K562 (cell line): ENCODE results near the gene RPS8. TPM values are rescaled to one million over a fixed set of nuclear protein-coding genes. Genes with fewer than 3 reads are reported as not detected.

Experiments
- ATAC-seq: fragments of 200-7000 bp; cut with Tn5 transposase; 3 replicates; pipeline ENCODE4 v1.9.1; 2020; ENCODE audit warnings: moderate library complexity
- BruUV-seq: library from RNA; stranded (reverse); fragments of 400-500 nt; replicated peaks from 2 replicates; lab custom pipeline; 2021; lab: Mats Ljungman, UMichigan
- CTCF ChIA-PET: fragments of 300-600 bp; formaldehyde crosslinking; extraction: SDS; loops from one replicate; lab custom pipeline; 2021; ENCODE audit warnings: low intra/inter-chr PET ratio; lab: Yijun Ruan, JAX
- POLR2A ChIA-PET: fragments of 300-600, 350-650 bp; sonication (Branson Sonifier 250); formaldehyde crosslinking; extraction: SDS; loops from one replicate; lab custom pipeline; 2021; ENCODE audit warnings: antibody characterized with exemption, inconsistent platforms; lab: Yijun Ruan, JAX
- DNase-seq, 4 experiments: peaks; one replicate each; pipeline versions ENCODE4 v3.0.0 to v3.0.0-alpha.2; 2011 to 2018; ENCODE audit warnings: low spot score in 3 of 4, mixed read lengths in 3 of 4; ENCODE audit errors: extremely low read depth in 1 of 4
- FAIRE-seq: peaks from 2 replicates; lab custom pipeline; 2011; peaks lifted over from hg19 to GRCh38; lab: Jason Lieb, UNC
- H2AFZ ChIP-seq: 2 replicates; pipeline ENCODE4 v1.6.0; 2011; ENCODE audit warnings: low read depth, low read length, control low read depth, inconsistent platforms
- H3K27ac ChIP-seq: fragments of 200-600 bp; 3 replicates; pipeline ENCODE4 v1.8.0; 2011; ENCODE audit warnings: low read depth, mild to moderate bottlenecking, control low read depth, inconsistent platforms, low read length, moderate library complexity, mixed read lengths; ENCODE audit errors: extremely low read depth
- H3K27me3 ChIP-seq, 2 experiments: fragments of 300-600 bp in 1 of 2; 2 replicates in 1 of 2; 3 replicates in 1 of 2; pipeline versions ENCODE4 v1.6.0 to v1.8.0; 2011; ENCODE audit warnings: inconsistent platforms in 2 of 2, low read length in 2 of 2, mild to moderate bottlenecking in 1 of 2, mixed read lengths in 1 of 2, moderate library complexity in 1 of 2; ENCODE audit not compliant: control insufficient read depth in 2 of 2, insufficient read depth in 2 of 2
- H3K36me3 ChIP-seq: fragments of 300-600 bp; 3 replicates; pipeline ENCODE4 v1.8.0; 2011; ENCODE audit warnings: mild to moderate bottlenecking, low read length, inconsistent platforms; ENCODE audit not compliant: control insufficient read depth, insufficient read depth
- H3K4me1 ChIP-seq, 2 experiments: fragments of 200-600 bp in 1 of 2; replicated peaks in 1 of 2; 2 replicates in 1 of 2; 3 replicates in 1 of 2; pipeline versions ENCODE4 v1.5.1 to v1.8.0; 2011; ENCODE audit warnings: inconsistent platforms in 2 of 2, low read length in 2 of 2, mild to moderate bottlenecking in 1 of 2, mixed read lengths in 1 of 2, moderate library complexity in 1 of 2; ENCODE audit not compliant: control insufficient read depth in 2 of 2, insufficient read depth in 2 of 2
- H3K4me2 ChIP-seq: 2 replicates; pipeline ENCODE4 v1.6.1; 2011; ENCODE audit warnings: low read length, control low read depth, inconsistent platforms, mixed read lengths; ENCODE audit not compliant: insufficient read depth
- H3K4me3 ChIP-seq: fragments of 200-600 bp; sonication (generic), shearing (Covaris generic); 2 replicates; pipeline ENCODE4 v1.5.1; 2016; ENCODE audit warnings: control low read depth, inconsistent platforms
- H3K79me2 ChIP-seq: fragments of 200-600 bp; 3 replicates; pipeline ENCODE4 v1.8.0; 2011; ENCODE audit warnings: low read length, inconsistent platforms; ENCODE audit not compliant: control insufficient read depth, insufficient read depth
- H3K9ac ChIP-seq, 2 experiments: 2 replicates each; pipeline versions ENCODE4 v1.6.0 to v1.6.1; 2011; ENCODE audit warnings: low read depth in 2 of 2, low read length in 2 of 2, control low read depth in 1 of 2, inconsistent platforms in 1 of 2, mild to moderate bottlenecking in 1 of 2, mixed read lengths in 1 of 2; ENCODE audit not compliant: insufficient read depth in 1 of 2
- H3K9me1 ChIP-seq: one replicate; pipeline ENCODE4 v1.6.0; 2011; ENCODE audit warnings: inconsistent platforms, mild to moderate bottlenecking, low read length, moderate library complexity; ENCODE audit not compliant: control insufficient read depth, insufficient read depth
- H3K9me3 ChIP-seq: replicated peaks from 2 replicates; pipeline ENCODE4 v1.5.1; 2011; ENCODE audit warnings: low read depth, low read length, inconsistent platforms; ENCODE audit not compliant: control insufficient read depth, insufficient read depth
- H4K20me1 ChIP-seq: replicated peaks from 2 replicates; pipeline ENCODE4 v1.6.1; 2011; ENCODE audit warnings: low read length, inconsistent platforms, mixed read lengths; ENCODE audit not compliant: control insufficient read depth, insufficient read depth
- CBFA2T2 ChIP-seq: fragments of 450-650 bp; conservative IDR thresholded peaks from 2 replicates; pipeline ENCODE4 v1.6.1; 2017; ENCODE audit warnings: mild to moderate bottlenecking
- EP300 ChIP-seq: IDR thresholded peaks from 2 replicates; pipeline ENCODE4 v1.6.1; 2012; ENCODE audit warnings: low read length, improper control_type of control experiment
- ETV1 ChIP-seq: fragments of 450-650 bp; conservative IDR thresholded peaks from 2 replicates; pipeline ENCODE4 v1.6.1; 2016; ENCODE audit warnings: missing genetic modification characterization, control low read depth, low read depth, missing compliant biosample characterization
- FOXK1 ChIP-seq: sonication (generic); formaldehyde crosslinking; IDR thresholded peaks from 2 replicates; pipeline ENCODE4 v1.8.0; 2022; ENCODE audit warnings: missing genetic modification reagents, mild to moderate bottlenecking, borderline replicate concordance
- KLF16 ChIP-seq: IDR thresholded peaks from 2 replicates; pipeline ENCODE4 v1.6.1; 2016; ENCODE audit warnings: antibody characterized with exemption
- NR2C1 ChIP-seq, 2 experiments: fragments of 450-650 bp; IDR thresholded peaks; 2 replicates each; pipeline ENCODE4 v1.6.1; 2017; ENCODE audit warnings: mild to moderate bottlenecking in 2 of 2, antibody characterized with exemption in 1 of 2, inconsistent platforms in 1 of 2, missing compliant biosample characterization in 1 of 2, missing genetic modification characterization in 1 of 2
- RCOR1 ChIP-seq, 2 experiments: IDR thresholded peaks; 2 replicates each; pipeline ENCODE4 v1.6.1; 2012; ENCODE audit warnings: low read depth in 2 of 2, low read length in 2 of 2, borderline replicate concordance in 1 of 2, improper control_type of control experiment in 1 of 2
- SMARCE1 ChIP-seq: fragments of 450-650 bp; IDR thresholded peaks from 2 replicates; pipeline ENCODE4 v1.7.1; 2016; ENCODE audit warnings: mild to moderate bottlenecking
- TCF3 ChIP-seq: sonication (generic); formaldehyde crosslinking; IDR thresholded peaks from 2 replicates; pipeline ENCODE4 v1.4.0; 2020; ENCODE audit warnings: mild to moderate bottlenecking, missing genetic modification reagents
- ZEB2 ChIP-seq: fragments of 450-650 bp; IDR thresholded peaks from 2 replicates; pipeline ENCODE4 v1.6.1; 2016
- WGBS: fragments of 100-300 bp; shearing (Covaris generic); methylation state at CpG from one replicate; pipeline ENCODE4 v1.1.6; 2016; ENCODE audit warnings: low coverage, mixed read lengths; ENCODE audit not compliant: insufficient coverage; ENCODE audit errors: missing lambda C conversion rate; 5-methylcytosine and 5-hydroxymethylcytosine counted together
- in situ Hi-C: fragments of 300-500 bp; cut with MboI; formaldehyde crosslinking; loops from 4 replicates; pipeline ENCODE4 v1.15.0; 2018; ENCODE audit warnings: inconsistent platforms, mixed read lengths
- intact Hi-C: fragments of 100-400 bp; cut with micrococcal nuclease; formaldehyde crosslinking; loops from 2 replicates; pipeline ENCODE4 v1.14.2; 2022
- polyA plus RNA-seq, 8 experiments: library from polyadenylated mRNA; depleted of rRNA in 4 of 8; stranded (reverse) in 5 of 8; unstranded in 3 of 8; fragments of >200 nt; fragmentation: Nextera tagmentation in 2 of 8; fragmentation: Illumina TruSeq in 1 of 8; extraction: Ambion mirVana in 2 of 8; extraction: Trizol in 1 of 8; gene quantifications; 2 replicates each; pipeline versions ENCODE4 v1.2.1 to v1.2.3, GENCODE V29; 2011 to 2014; ENCODE audit warnings: inconsistent platforms in 1 of 8, missing spikeins in 1 of 8
- total RNA-seq, 7 experiments: library from RNA; depleted of rRNA in 6 of 7; stranded (reverse); fragments of >200 nt in 6 of 7; fragmentation: Illumina TruSeq in 2 of 7; extraction: Trizol in 2 of 7; gene quantifications; 2 replicates each; pipeline versions ENCODE4 v1.2.1 to v1.2.3, GENCODE V29; 2011 to 2021; ENCODE audit warnings: low replicate concordance in 1 of 7
- TF ChIP-seq, protein P1 (sequence below): fragments of 450-650 bp; IDR thresholded peaks from 2 replicates; pipeline ENCODE4 v1.6.1; 2016; ENCODE audit warnings: borderline replicate concordance
- TF ChIP-seq, protein P2 (sequence below): fragments of 450-650 bp; formaldehyde crosslinking; IDR thresholded peaks from 2 replicates; pipeline ENCODE4 v1.4.0; 2022; ENCODE audit warnings: missing genetic modification characterization
- TF ChIP-seq, protein P3 (sequence below): IDR thresholded peaks from 2 replicates; pipeline ENCODE4 v1.6.1; 2014; ENCODE audit warnings: antibody characterized with exemption

RPS8 gene
- total and polyA plus RNA-seq, 9 of the 15 experiments (the other 6 are each of a cell fraction or from before 2014, with no cell fraction given) = 2,431 to 4,168 (median 3,109) TPM

DNA sequence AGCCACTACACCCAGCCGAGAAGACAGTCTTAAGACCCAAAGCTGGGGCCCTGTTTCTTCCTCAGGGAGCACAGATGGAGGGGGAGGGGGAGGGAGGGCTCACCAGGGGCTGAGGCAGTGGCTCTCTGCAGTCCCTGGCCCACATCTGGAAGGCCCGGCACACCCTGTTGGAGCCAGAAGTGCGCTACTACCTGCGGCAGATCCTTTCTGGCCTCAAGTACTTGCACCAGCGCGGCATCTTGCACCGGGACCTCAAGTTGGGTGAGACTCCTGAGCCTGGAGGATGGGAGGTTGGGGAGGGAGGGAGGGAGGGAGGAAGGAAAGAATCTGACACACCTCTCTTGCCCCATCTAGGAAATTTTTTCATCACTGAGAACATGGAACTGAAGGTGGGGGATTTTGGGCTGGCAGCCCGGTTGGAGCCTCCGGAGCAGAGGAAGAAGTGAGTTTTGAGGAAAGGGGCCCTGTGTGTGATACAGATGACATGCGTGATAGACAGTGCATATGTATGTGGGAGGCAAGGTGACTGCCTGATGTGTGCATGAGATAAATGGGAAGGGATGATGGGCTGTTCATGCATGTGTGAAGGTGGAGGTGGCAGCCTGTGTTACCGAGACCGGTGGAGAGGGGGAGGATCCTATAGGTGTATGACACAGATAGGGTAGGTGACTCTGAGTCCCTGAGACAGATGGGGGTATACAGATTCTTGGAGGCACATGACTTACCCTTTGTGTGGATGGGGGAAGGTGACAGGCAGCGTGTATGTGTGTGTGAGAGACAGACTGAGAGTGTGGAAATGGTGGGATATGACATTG is 26.4 kb downstream of the RPS8 start:
- Histone ChIP-seq H4K20me1 (no peaks in the 10 kb centered on the region), H3K4me2 (peak overlapping the region; percentile 80), H3K9me3 (no peaks in the 10 kb centered on the region), H3K79me2 (peaks cover 22% of the 10 kb centered on the region), H3K9me1 (peaks cover 5% of the 10 kb centered on the region), H3K9ac (peak overlapping the region; percentile 24 to 86; a peak in 3 of 4 replicates), H3K27me3 (no peaks in the 10 kb centered on the region; a peak in 1 of 5 replicates), H3K4me3 (peak overlapping the region; percentile 77), H3K36me3 (peaks cover 48% of the 10 kb centered on the region), H3K27ac (peak overlapping the region; percentile 6; the same call in 2 of the 3 replicates), H3K4me1 (peaks cover 28 to 65% of the 10 kb centered on the region in 2 experiments), H2AFZ (no peak overlapping the region)
- BruUV-seq = TSS peak; percentile 63
- DNase-seq (peak in 3 of 4 experiments; percentile 56 to 66 (median 64)), ATAC-seq (no peak), FAIRE-seq (peak; percentile 88)
- intact Hi-C loops (loop anchor here (2.0 to 10.0 kb wide), 2 partner anchors 17 to 167 kb away; no protein-coding TSS in a partner anchor), in situ Hi-C loops (loop anchor here (10.0 kb wide), 1 partner anchor 693 kb away; the partner anchor contains the start of gene TESK2)
- WGBS = 25% methylated on average over 12 of the region's 13 CpGs
- CTCF ChIA-PET = no interaction called here
- POLR2A ChIA-PET = interaction anchor here (0.7 to 16.9 kb wide), 5 partner anchors 17 to 211 kb away, joined by 3 to 594 read pairs (median 4); partner anchors contain the start of gene UROD
- no peak for TF ChIP-seq FOXK1 (CRISPR knock-in tag)
- peak; percentile 56 for TF ChIP-seq EP300
- peak; percentile 17; the same call in 1 of the 2 replicates for TF ChIP-seq NR2C1 (IDR thresholded peaks at IDR 0.05)
- no peak for TF ChIP-seq NR2C1 (tag; IDR thresholded peaks at IDR 0.05)
- TF ChIP-seq RCOR1 (IDR thresholded peaks at IDR 0.05; ENCODE audit: borderline replicate concordance in 1 of 2, low read depth in 2 of 2, low read length in 2 of 2) = peak in 1 of 2 experiments; percentile 59; a peak in 1 of 4 replicates
- TF ChIP-seq ETV1 = no peak
- peak; percentile 39; the same call in 1 of the 2 replicates for TF ChIP-seq KLF16
- TF ChIP-seq CBFA2T2 = peak; percentile 64
- peak; percentile 81 for TF ChIP-seq TCF3 (CRISPR knock-in tag)
- TF ChIP-seq, protein P1, sequence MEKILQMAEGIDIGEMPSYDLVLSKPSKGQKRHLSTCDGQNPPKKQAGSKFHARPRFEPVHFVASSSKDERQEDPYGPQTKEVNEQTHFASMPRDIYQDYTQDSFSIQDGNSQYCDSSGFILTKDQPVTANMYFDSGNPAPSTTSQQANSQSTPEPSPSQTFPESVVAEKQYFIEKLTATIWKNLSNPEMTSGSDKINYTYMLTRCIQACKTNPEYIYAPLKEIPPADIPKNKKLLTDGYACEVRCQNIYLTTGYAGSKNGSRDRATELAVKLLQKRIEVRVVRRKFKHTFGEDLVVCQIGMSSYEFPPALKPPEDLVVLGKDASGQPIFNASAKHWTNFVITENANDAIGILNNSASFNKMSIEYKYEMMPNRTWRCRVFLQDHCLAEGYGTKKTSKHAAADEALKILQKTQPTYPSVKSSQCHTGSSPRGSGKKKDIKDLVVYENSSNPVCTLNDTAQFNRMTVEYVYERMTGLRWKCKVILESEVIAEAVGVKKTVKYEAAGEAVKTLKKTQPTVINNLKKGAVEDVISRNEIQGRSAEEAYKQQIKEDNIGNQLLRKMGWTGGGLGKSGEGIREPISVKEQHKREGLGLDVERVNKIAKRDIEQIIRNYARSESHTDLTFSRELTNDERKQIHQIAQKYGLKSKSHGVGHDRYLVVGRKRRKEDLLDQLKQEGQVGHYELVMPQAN = peak; percentile 57; the same call in 1 of the 2 replicates
- 0 out of 2 replicates have a peak, but pooled peaks have one; percentile 53 for TF ChIP-seq SMARCE1
- peak; percentile 87 for TF ChIP-seq ZEB2
- TF ChIP-seq, protein P2, sequence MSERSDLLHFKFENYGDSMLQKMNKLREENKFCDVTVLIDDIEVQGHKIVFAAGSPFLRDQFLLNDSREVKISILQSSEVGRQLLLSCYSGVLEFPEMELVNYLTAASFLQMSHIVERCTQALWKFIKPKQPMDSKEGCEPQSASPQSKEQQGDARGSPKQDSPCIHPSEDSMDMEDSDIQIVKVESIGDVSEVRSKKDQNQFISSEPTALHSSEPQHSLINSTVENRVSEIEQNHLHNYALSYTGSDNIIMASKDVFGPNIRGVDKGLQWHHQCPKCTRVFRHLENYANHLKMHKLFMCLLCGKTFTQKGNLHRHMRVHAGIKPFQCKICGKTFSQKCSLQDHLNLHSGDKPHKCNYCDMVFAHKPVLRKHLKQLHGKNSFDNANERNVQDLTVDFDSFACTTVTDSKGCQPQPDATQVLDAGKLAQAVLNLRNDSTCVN (CRISPR knock-in tag) = 0 out of 2 replicates have a peak, but pooled peaks have one; percentile 67
- TF ChIP-seq, protein P3, sequence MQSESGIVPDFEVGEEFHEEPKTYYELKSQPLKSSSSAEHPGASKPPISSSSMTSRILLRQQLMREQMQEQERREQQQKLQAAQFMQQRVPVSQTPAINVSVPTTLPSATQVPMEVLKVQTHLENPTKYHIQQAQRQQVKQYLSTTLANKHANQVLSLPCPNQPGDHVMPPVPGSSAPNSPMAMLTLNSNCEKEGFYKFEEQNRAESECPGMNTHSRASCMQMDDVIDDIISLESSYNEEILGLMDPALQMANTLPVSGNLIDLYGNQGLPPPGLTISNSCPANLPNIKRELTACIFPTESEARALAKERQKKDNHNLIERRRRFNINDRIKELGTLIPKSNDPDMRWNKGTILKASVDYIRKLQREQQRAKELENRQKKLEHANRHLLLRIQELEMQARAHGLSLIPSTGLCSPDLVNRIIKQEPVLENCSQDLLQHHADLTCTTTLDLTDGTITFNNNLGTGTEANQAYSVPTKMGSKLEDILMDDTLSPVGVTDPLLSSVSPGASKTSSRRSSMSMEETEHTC = 0 out of 2 replicates have a peak, but pooled peaks have one; percentile 12
